Measurements from ENCODE around the gene SIX2.

The SIX2 gene

DNA sequence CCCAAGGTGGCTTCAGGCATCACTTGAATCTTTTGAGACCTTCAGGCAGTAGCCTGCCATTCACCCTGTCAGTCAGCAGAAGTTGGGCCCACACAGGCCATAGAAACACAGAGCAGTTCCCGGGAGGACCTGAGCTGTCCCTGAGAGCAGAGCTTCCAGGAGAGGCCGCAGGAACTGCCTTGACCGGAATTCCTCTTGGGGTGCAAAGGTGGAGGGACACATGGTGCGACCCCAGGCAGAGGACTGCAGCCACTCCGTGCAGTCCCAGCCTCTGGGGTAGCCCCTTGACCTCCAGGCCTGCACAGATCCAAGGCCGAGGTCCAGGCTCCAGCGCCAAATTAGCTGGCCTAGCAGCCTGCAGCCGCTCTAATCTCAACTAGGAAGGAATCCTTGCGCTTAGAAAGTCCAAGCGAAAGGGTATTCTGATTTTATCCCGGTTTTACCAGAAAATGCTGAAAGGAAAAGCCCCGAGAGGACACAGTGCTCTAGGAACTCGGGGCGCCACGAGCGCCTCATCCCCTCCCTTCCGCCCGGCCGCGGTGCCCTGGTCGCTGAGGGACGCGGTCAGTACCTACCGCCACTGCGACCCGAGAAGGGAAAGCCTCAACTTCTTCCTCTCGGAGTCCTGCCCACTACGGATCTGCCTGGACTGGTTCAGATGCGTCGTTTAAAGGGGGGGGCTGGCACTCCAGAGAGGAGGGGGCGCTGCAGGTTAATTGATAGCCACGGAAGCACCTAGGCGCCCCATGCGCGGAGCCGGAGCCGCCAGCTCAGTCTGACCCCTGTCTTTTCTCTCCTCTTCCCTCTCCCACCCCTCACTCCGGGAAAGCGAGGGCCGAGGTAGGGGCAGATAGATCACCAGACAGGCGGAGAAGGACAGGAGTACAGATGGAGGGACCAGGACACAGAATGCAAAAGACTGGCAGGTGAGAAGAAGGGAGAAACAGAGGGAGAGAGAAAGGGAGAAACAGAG lies 5.4 kb downstream of the SIX2 start:
- in situ Hi-C loops (cut with HindIII; ENCODE audit: low sequenced_read_pairs) = no loop called here

DNA sequence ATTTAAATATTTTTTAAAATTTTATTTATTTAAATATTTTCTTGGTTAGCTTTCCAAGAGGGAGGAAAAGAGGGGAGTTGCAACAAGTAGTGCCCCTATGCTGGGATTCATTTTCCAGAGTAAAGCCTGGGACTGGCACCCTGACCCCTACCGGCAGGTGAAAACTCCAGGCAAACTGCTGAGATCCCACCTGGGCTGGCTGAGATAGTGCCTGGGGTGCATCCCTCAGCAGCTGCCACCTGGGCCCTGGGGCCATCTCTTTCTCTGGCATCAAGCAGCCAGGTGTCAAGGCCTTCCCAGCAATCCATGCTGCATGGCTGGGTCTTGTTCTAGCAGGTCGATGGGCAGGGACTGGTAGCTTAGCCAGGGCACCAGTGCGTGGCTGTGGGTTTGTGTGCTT lies 6.6 kb downstream of the SIX2 start:
- in situ Hi-C loops (cut with HindIII; ENCODE audit: low sequenced_read_pairs) = no loop called here

DNA sequence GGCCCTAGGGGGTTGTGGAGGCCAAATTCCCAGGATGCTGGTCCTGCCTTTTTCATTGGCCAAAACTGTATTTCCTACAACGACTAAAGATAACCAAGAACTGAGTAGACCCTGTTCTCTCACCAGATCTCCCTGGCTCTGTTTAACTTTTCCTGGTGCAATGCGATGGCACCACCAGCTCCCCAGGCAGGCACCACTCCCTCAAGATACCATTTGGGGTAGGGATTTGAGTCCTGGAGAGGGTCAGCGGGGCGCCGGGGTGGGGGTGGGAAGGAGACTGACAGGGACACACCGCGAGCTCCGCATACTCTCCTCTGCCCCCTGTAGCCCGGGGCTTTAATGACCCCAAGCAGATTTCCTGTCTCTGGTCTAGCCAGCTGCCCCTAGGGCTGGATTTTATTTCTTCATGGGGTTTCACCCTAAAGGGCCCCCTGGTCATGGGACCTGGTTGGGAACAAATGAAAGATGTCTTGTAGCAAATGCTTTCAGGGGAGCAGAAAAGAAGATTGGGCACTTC lies 7.3 kb downstream of the SIX2 start:
- in situ Hi-C loops (cut with HindIII; ENCODE audit: low sequenced_read_pairs) = no loop called here

DNA sequence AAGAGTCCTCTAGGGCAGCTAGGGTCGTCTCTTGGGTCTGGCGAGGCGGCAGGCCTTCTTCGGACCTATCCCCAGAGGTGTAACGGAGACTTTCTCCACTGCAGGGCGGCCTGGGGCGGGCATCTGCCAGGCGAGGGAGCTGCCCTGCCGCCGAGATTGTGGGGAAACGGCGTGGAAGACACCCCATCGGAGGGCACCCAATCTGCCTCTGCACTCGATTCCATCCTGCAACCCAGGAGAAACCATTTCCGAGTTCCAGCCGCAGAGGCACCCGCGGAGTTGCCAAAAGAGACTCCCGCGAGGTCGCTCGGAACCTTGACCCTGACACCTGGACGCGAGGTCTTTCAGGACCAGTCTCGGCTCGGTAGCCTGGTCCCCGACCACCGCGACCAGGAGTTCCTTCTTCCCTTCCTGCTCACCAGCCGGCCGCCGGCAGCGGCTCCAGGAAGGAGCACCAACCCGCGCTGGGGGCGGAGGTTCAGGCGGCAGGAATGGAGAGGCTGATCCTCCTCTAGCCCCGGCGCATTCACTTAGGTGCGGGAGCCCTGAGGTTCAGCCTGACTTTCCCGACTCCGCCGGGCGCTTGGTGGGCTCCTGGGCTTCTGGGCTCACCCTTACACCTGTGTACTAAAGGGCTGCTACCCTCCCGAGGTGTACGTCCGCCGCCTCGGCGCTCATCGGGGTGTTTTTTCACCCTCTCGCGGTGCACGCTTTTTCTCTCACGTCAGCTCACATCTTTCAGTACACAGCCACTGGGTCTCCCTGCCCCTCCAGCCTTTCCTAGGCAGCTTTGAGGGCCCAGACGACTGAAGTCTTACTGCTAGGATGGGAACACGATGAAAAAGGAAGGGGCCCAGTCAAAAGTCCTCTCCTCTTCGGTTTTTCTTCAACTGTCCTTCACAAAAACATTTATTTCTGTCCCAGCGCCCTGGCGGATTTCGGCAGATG lies 8.1 kb downstream of the SIX2 start:
- in situ Hi-C loops (cut with HindIII; ENCODE audit: low sequenced_read_pairs) = no loop called here

DNA sequence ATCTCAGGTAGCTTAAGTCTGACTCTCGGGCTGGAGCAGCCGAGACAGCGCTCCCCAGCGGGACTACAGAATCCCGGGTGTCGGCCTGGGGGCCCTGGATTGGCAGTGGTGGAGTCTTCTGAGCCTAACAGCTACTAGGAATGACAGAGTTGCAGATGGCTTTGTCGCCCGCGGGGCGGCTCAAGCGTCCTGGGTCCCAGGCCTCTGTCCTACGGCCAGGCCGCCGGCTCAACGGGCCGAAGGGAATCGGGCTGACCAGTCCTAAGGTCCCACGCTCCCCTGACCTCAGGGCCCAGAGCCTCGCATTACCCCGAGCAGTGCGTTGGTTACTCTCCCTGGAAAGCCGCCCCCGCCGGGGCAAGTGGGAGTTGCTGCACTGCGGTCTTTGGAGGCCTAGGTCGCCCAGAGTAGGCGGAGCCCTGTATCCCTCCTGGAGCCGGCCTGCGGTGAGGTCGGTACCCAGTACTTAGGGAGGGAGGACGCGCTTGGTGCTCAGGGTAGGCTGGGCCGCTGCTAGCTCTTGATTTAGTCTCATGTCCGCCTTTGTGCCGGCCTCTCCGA lies 8.8 kb downstream of the SIX2 start:
- in situ Hi-C loops (cut with HindIII; ENCODE audit: low sequenced_read_pairs) = no loop called here

DNA sequence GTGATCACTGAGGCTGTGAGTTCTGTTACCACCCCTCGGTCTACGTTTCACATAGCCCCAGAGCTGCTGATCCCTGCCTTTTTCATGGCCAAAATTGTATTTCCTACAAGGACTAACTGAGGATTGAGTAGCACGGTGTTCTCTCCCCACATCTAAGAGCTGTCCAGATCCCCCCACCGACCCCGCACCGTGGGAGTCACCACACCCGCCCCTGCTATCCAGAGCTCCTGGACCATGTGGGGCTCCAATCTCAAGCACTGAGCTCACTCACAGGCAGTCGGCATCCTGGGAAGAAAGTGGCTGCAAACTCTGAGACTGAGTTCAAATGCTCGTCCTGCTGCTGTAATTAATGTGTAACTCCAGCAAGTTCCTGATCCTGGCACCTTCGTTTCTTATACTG lies 9.7 kb downstream of the SIX2 start:
- in situ Hi-C loops (cut with HindIII; ENCODE audit: low sequenced_read_pairs) = loop anchor here (5.0 to 25.0 kb wide), 3 partner anchors 37 to 938 kb away; no protein-coding TSS in a partner anchor

DNA sequence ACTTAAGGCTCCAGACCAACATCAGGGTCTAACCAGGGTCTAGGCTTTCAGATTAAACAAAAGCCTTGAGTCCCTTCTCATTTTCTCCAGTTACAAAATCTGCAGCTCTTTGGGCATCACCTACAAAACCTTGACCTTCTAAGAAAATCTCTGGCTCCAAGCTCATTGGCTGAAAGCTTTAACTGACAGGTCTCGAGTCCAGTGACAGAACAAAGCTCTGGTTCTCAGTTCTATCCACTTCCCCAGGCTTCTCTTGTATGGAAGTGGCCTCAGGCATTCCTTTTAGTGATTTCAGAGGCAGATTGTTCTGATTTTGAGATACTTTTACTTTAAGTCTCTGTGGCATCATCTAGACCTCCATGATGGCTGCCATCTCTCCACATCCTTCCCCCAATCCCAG lies 11.3 kb downstream of the SIX2 start:
- in situ Hi-C loops (cut with HindIII; ENCODE audit: low sequenced_read_pairs) = loop anchor here (5.0 to 25.0 kb wide), 3 partner anchors 36 to 939 kb away; no protein-coding TSS in a partner anchor

DNA sequence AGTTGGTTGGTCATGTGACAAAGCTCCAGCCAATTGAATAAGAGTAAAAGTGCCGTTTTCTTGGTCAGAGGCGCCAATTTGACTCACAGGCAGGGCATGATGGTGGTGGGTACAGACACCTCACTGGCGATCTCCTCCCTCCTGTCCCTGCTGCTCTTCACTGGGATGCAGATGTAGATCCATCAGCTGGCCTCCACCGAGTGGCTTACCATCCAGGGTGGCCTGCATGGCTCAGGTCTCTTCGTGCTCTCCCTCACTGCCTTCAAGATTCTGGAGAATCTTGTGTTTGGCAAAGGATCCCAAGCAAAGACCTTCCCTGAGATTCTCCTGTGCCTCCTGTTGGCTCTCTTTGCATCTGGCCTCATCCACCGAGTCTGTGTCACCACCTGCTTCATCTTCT lies 12.9 kb downstream of the SIX2 start:
- in situ Hi-C loops (cut with HindIII; ENCODE audit: low sequenced_read_pairs) = loop anchor here (5.0 to 25.0 kb wide), 3 partner anchors 34 to 941 kb away; no protein-coding TSS in a partner anchor

DNA sequence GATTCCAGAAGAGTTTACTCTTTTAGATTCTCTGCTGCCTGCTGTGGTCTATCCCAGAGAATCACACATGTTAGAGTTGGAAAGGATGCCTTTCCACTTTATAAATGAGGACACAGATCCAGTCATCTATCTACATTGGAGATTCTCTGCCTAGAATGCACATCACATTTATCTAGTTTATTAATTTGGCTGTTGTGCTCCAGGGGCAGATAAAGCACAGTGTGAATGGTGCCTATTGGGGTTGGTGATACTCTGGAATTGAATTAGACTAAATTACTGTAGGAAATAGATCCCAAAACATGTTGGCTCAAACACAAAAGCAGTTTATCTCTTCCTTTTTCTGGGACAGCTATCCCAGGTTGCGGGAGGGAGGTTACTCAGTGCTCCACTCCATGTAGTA lies 14.9 kb downstream of the SIX2 start:
- in situ Hi-C loops (cut with HindIII; ENCODE audit: low sequenced_read_pairs) = loop anchor here (25.0 kb wide), 1 partner anchor 943 kb away; no protein-coding TSS in a partner anchor

DNA sequence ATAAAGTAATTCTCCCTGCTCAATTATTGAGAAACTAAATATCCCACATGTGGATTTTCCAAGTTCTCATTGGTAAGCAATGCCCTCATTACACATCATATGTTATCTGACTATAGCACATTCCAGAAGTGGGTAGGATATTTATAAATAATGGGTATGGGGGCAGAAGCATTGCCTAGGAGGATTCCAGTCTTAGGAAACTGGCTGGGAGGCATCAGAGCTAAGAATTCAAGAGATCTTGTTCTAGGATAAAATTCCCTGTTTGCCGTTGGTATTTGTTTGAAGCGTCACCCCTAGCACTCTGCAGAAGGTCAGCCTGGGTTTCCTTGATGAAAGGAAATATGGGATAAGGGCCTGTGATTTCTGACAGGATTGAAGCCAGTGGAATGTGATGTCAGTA lies 20.1 kb downstream of the SIX2 start:
- in situ Hi-C loops (cut with HindIII; ENCODE audit: low sequenced_read_pairs) = loop anchor here (25.0 kb wide), 1 partner anchor 948 kb away; no protein-coding TSS in a partner anchor

DNA sequence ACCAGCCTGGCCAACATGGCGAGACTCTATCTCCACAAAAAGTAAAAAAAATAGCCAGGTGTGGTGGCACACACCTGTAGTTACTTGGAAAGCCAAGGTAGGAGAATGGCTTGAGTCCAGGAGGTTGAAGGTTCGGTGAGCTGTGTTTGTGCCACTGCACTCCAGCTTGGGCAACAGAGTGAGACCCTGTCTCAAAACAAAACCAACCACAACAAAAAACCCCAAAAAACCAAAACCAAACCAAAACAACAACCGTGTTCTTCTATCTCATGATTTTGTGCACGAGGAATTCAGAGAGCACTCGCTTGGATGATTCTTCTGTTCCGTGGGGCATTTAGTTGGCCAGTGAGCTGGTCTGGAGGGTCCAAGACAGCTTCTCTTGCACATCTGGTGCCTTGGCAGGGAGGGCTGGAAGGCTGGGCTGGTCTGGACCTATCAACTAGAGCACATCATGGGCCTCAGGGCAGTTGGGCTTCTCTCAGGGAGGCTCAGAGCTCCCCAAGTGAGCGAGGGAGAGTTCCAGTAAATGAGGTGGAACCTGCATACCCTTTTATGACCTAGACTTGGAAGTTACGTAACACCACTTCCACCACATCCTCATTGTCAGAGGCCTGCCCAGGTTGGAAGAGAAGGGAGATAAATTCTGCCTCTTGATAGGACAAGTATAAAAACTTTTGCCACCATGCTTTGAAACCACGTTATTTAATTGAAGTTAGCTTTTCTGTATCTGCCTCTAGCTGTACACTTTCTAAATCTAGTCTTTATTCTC lies 25.2 kb downstream of the SIX2 start:
- in situ Hi-C loops (cut with HindIII; ENCODE audit: low sequenced_read_pairs) = loop anchor here (5.0 to 25.0 kb wide), 2 partner anchors 508 to 953 kb away; no protein-coding TSS in a partner anchor

DNA sequence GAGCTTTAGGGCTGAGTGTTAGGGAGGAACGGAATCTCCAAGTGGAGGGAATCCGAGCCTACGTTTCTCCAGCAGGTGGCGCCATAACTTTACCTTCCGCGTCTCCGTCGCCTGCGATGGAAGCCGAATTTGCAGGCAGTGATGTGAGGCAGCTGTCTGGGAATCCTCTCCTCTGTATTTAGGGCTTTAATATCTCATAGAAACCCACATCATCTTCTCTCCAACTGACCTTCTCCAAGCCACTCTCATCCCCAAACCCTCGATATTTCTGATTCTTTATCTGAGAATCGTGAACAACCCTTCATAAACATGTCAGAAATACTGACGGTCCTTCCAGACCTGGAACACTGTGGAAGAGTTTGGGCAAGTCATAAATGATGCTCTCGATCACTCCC lies 27.5 kb downstream of the SIX2 start:
- in situ Hi-C loops (cut with HindIII; ENCODE audit: low sequenced_read_pairs) = loop anchor here (5.0 to 25.0 kb wide), 2 partner anchors 511 to 956 kb away; no protein-coding TSS in a partner anchor

DNA sequence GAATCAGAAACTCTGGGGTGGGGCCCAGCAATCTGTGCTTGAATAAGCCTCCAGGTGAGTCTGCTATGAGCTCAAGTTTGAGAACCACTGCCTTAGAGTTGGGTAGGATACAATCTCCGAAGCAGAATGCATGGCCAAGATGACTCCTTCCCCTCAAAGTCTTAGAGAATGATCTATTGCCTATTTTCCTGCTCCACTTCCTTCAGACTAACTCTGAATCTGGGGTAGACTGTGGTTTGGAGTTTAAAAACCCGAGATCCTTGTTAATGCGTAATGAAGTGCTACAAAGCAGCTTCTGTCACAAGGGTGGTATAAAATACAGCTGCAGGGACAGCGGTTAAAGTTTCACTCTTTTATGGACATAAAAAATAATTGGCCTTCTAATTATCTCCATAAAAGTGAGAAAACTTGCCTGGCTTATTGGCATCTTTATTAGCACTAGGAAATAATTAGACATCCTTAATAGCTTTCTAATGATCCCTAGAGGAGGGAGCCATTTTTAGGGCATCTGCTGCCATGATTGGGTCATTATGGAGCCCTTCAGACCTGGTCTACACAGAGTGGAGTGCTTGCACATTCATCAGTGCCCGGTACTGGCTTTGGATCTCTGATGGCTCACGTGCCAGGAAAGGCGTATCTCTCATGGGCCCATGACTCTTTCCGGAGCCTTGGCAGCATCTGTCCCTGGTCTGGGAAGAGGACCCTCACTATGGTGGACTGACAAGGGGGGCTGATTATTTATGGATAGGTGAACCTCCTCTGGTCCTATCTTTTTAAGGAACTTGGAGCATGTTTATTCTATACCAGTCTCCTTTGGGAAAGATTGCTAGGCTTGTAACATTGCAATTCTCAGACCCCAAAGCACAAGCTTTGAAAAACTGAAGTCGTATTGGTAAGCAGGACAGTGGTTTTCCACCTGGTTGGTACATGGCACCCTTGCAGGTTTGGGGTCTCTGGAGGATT lies 28.2 kb downstream of the SIX2 start:
- in situ Hi-C loops (cut with HindIII; ENCODE audit: low sequenced_read_pairs) = loop anchor here (5.0 to 25.0 kb wide), 2 partner anchors 511 to 956 kb away; no protein-coding TSS in a partner anchor

DNA sequence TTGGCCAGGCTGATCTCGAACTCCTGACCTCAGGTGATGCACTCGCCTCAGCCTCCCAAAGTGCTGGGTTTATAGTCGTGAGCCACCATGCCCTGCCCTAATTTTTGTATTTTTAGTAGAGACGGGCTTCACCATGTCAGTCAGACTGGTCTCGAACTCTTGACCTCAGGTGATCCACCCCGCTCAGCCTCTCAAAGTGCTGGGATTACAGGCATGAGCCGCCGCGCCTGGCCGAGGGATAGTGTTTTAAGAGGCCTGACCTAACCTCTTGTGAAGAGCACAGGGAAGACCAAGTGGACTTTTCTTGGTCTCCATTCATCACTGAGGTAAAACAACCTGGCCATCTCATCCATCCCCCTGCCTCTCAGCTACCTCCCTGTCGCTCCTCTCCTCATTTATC lies 29.7 kb downstream of the SIX2 start:
- in situ Hi-C loops (cut with HindIII; ENCODE audit: low sequenced_read_pairs) = loop anchor here (25.0 kb wide), 1 partner anchor 958 kb away; no protein-coding TSS in a partner anchor

DNA sequence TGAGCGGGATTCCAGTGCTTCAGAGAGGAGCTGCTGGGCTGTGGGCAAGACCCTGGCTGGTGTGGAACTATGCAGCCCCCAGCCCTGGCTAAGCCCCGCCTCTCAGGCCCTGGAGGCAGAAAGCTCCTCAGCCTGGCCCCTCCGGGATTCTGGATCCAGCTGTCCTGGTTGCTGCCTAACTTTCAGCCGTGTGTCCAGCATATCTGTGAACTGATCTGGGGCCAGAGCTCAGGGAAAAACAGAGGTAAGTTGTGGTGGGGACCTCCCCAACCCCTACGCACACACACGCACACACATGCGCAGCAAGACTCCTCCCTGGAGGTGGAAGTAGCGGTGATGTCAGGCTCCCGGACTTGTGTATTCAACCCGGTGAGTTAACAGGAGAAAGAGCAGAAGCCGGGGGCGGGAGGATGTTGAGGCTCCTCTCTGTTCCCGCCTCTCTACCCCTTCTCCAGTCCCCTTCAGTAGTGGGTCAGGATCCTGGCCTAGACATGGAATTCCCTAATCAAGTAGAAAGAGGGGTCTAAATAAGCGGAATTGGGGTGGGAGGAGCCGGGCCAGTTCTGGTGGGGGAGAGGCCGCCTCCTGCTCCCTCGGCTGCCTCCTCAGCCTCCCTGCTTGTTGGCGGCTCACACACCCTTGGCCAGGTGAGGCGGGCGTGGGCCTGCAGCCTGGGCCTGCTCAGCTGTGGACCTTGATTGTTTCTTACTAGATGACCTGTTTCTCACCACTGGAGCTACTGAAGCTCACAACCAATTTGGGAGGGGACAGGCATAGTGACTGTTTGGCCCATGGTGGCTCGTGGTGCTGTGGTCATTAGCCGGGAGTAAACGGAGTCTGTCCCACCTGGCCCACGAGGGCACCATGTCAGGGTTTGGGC lies 33.4 kb downstream of the SIX2 start:
- in situ Hi-C loops (cut with HindIII; ENCODE audit: low sequenced_read_pairs) = loop anchor here (25.0 kb wide), 1 partner anchor 961 kb away; no protein-coding TSS in a partner anchor

DNA sequence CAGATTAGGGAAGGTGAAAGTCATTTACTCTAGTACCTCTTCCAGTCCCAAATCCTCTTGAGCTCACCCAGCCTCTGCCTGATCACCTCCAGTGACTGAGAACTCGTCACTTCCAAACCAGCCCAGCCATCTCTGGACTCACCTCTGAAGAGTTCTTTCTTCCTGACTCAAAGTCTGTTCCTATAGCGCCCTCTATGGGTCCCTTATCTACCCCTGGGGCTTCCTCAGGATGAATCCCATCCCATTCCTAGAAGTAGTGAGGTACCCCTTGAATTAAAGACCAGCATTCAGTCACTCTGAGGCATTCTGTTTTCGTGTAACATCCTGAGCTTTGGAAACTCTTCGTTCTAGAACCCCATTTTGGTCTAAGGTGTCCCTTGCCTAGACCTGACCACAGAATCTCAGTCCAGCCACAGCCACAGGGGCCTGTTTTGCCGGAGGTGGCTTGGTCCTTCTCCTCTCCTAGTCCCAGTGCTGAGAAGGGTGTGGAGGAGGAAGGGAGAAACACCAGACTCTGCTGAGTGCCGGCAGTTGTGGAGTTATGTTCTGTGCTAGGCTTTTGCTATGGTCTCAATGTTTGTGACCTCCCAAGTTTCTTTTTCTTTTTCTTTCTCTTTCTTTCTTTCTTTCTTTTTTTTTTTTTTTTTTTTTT lies 35.1 kb downstream of the SIX2 start:
- in situ Hi-C loops (cut with HindIII; ENCODE audit: low sequenced_read_pairs) = loop anchor here (25.0 kb wide), 1 partner anchor 487 kb away; no protein-coding TSS in a partner anchor
